Body of pancreas (tissue), 4 donors: Measurements from ENCODE around the gene CDC37. TPM values are rescaled to one million over a fixed set of nuclear protein-coding genes. Genes with fewer than 3 reads are reported as not detected.
"Not testable (repeated sequence)": the region's sequence is repeated elsewhere in the genome, so short reads cannot be mapped to it uniquely, and the experiment has no call there.

Experiments used
- ATAC-seq: fragments of 150-250 bp; one replicate; pipeline ENCODE4 v1.9.1; 2016
- DNase-seq, 4 donors: peaks; one replicate each; pipeline ENCODE4 v3.0.0-alpha.2; 2019
- H3K27ac ChIP-seq, 4 donors: fragments of 200-600 bp; sonication (generic); 1 replicate in 3 of 4; 2 replicates in 1 of 4; pipeline versions ENCODE4 v1.5.1 to v1.6.1; 2016 to 2019; ENCODE audit warnings: mild to moderate bottlenecking in 1 of 4, mixed read lengths in 1 of 4, moderate library complexity in 1 of 4
- H3K27me3 ChIP-seq, 2 donors: fragments of 200-600 bp; sonication (generic); one replicate each; pipeline ENCODE4 v1.6.0; 2016; ENCODE audit warnings: mild to moderate bottlenecking in 1 of 2
- H3K36me3 ChIP-seq, 2 donors: fragments of 200-600 bp; sonication (generic); replicated peaks in 1 of 2; 2 replicates each; pipeline ENCODE4 v1.5.1; 2016; ENCODE audit warnings: low read depth in 2 of 2; ENCODE audit not compliant: insufficient read depth in 1 of 2
- H3K4me1 ChIP-seq: fragments of 200-600 bp; sonication (generic); one replicate; pipeline ENCODE4 v1.6.0; 2016
- H3K4me3 ChIP-seq, 2 donors: fragments of 200-600 bp; sonication (generic); 1 replicate in 1 of 2; 2 replicates in 1 of 2; pipeline ENCODE4 v1.5.1; 2016 to 2019
- H3K9me3 ChIP-seq, 3 donors: fragments of 200-600 bp; sonication (generic); 1 replicate in 2 of 3; 2 replicates in 1 of 3; pipeline ENCODE4 v1.5.1; 2016
- CTCF ChIP-seq, 7 experiments: fragments of 450-650 bp in 4 of 7; fragments of 200-600 bp in 3 of 7; sonication (generic) in 3 of 7; IDR thresholded peaks; one replicate each; pipeline ENCODE4 v1.5.1; 2016 to 2019; ENCODE audit warnings: antibody characterized with exemption in 7 of 7
- POLR2A ChIP-seq, 3 donors: fragments of 450-650 bp; IDR thresholded peaks; one replicate each; pipeline ENCODE4 v1.6.1; 2016; ENCODE audit warnings: antibody characterized with exemption in 3 of 3, mild to moderate bottlenecking in 2 of 3
- WGBS, 2 donors: methylation state at CpG; one replicate each; pipeline ENCODE4 v1.1.5; 2017; 5-methylcytosine and 5-hydroxymethylcytosine counted together
- intact Hi-C: fragments of 100-400 bp; cut with DNase I; formaldehyde crosslinking; loops from one replicate; pipeline ENCODE4 v1.15.1; 2023
- total RNA-seq, 2 donors: library from RNA; depleted of rRNA; stranded (reverse); fragments of >200 nt; gene quantifications; one replicate each; pipeline ENCODE4 v1.1.0, GENCODE V29; 2016

Gene CDC37
- total RNA-seq, 2 donors from 2014 or later, result 89.7 to 122 TPM

DNA sequence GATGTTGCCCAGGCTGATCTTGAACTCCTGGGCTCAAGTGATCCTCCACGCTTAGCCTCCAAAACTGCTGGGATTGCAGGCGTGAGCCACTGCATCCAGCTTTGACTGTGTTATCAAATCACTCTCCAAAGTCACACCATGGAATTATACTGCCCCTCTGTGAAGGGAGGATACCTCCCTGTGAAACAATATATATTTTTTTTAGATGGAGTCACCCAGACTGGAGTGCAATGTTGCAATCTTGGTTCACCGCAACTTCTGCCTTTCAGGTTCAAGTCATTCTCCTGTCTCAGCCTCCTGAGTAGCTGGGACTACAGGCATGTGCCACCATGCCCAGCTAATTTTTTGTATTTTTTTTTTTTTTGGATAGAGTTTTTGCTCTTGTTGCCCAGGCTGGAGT, 30.7 kb downstream of the CDC37 start:
- Histone ChIP-seq H3K9me3 (no peaks in the 10 kb centered on the region), H3K4me3 (no peak overlapping the region), H3K27me3 (no peaks in the 10 kb centered on the region), H3K36me3 (peaks cover 0 to 5% of the 10 kb centered on the region in 2 donors), H3K27ac (peak overlapping the region in 1 of 4 donors; percentile 34), H3K4me1 (no peaks in the 10 kb centered on the region)
- TF ChIP-seq POLR2A (IDR thresholded peaks at IDR 0.05) (no peak), CTCF (IDR thresholded peaks at IDR 0.05) (no peak)
- no peak for ATAC-seq
- peak in 1 of 4 donors; percentile 50 for DNase-seq
- intact Hi-C loops, result no loop called here
- WGBS, 2 donors, result 89 to 94% methylated on average over 3 of the region's 3 CpGs

DNA sequence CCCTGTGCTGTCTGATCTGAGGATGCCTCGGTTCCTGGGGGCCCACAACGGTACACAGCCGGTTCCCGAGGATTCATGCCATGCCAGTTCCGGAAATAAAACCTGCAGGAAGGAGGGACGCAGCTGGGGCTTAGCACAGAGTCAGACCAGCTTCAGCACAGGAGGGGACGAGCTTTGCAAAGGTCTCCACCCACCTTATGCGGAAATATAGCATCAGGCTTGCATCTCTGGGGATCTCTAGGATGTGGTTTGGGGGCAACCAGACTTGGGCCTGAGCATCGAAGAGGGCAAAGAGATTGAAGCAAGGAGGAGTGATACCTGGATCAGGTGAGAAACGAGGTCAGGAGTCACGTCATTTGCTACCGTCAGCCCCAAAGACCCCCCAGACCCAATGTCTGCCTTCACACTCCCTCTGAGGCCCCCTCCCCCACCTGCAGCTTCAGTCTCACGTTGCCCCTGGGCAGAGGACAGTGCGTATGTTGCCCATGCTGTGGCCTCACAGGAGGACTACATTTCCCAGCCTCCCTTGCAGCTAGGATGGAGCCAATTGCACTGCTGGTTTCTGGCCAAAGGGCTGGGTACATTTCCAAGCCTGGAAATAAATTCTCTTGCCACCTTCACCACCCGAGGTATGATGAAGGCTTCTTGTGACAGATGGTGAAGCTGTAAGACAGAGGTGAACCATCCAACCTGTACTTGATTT, 35.1 kb downstream of the CDC37 start:
- ATAC-seq (no peak), DNase-seq (no peak)
- TF ChIP-seq POLR2A (IDR thresholded peaks at IDR 0.05) (no peak), CTCF (IDR thresholded peaks at IDR 0.05) (no peak)
- no peak overlapping the region for H3K4me3 ChIP-seq
- H3K4me1 ChIP-seq, result no peaks in the 10 kb centered on the region
- no peaks in the 10 kb centered on the region for H3K9me3 ChIP-seq
- no peak overlapping the region for H3K27ac ChIP-seq
- peaks cover 0 to 28% of the 10 kb centered on the region in 2 donors for H3K36me3 ChIP-seq
- 94 to 95% methylated on average over 10 to 15 of the region's 15 CpGs for WGBS, 2 donors
- no peaks in the 10 kb centered on the region for H3K27me3 ChIP-seq
- intact Hi-C loops, result no loop called here

DNA sequence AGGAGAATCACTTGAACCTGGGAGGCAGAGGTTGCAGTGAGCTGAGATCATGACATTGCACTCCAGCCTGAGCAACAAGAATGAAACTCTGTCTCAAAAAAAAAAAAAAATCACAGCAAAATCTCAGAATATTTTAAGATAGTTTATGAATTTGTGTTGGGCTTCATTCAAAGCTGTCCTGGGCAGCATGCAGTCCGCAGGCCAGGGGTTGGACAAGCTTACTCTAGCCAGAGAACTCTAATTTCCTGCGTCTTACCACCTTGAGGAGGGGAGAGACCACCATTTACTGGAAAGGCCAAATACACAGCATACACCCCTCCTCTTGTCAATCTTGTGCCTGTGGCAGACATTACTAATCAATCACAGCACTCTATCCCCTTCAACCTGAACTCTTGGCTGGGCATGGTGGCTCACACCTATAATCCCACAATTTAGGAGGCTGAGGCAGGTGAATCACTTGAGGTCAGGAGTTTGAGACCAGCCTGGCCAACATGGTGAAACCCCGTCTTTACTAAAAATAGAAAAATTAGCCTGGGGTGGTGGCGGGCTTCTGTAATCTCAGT, 36.3 kb downstream of the CDC37 start:
- H3K27ac ChIP-seq, H3K9me3 ChIP-seq, H3K27me3 ChIP-seq, ATAC-seq, intact Hi-C loops, DNase-seq, H3K4me3 ChIP-seq, H3K4me1 ChIP-seq: not testable (repeated sequence)
- 91 to 95% methylated on average over 4 of the region's 4 CpGs for WGBS, 2 donors
- peaks cover 0 to 28% of the 10 kb centered on the region in 2 donors for H3K36me3 ChIP-seq

- DNase-seq (no peak), ATAC-seq (no peak)
- no peaks in the 10 kb centered on the region for H3K4me1 ChIP-seq
- no peak overlapping the region for H3K4me3 ChIP-seq
- intact Hi-C loops, result no loop called here
- TF ChIP-seq CTCF (IDR thresholded peaks at IDR 0.05) (no peak), POLR2A (IDR thresholded peaks at IDR 0.05) (no peak)
- H3K27me3 ChIP-seq, result no peaks in the 10 kb centered on the region
- WGBS, 2 donors, result 94 to 95% methylated on average over 13 to 15 of the region's 23 CpGs
- peaks cover 0 to 34% of the 10 kb centered on the region in 2 donors for H3K36me3 ChIP-seq
- H3K9me3 ChIP-seq, result no peaks in the 10 kb centered on the region
- no peak overlapping the region for H3K27ac ChIP-seq
Observed at GRCh38 chr19:10365518-10365917, 37.8 kb downstream of the CDC37 start.

GRCh38 chr19:10364644-10365043, 38.7 kb downstream of the CDC37 start:
- peaks cover 0 to 34% of the 10 kb centered on the region in 2 donors for H3K36me3 ChIP-seq
- WGBS, 2 donors, result 69 to 94% methylated on average over 10 to 13 of the region's 19 CpGs

More at GRCh38 chr19:10364644-10365043, 38.7 kb downstream of the CDC37 start:
- TF ChIP-seq CTCF (IDR thresholded peaks at IDR 0.05) (no peak), POLR2A (IDR thresholded peaks at IDR 0.05) (no peak)
- DNase-seq (no peak), ATAC-seq (no peak)
- Histone ChIP-seq H3K4me1 (no peaks in the 10 kb centered on the region), H3K27me3 (no peaks in the 10 kb centered on the region), H3K4me3 (no peak overlapping the region), H3K27ac (no peak overlapping the region), H3K9me3 (no peaks in the 10 kb centered on the region)
- intact Hi-C loops, result no loop called here
